ENCODE results near the gene HS3ST3B1.

Gene HS3ST3B1

GRCh38 chr17:14355556-14355955 lies 54.7 kb downstream of the HS3ST3B1 start:
- no peak for DNase-seq

DNA sequence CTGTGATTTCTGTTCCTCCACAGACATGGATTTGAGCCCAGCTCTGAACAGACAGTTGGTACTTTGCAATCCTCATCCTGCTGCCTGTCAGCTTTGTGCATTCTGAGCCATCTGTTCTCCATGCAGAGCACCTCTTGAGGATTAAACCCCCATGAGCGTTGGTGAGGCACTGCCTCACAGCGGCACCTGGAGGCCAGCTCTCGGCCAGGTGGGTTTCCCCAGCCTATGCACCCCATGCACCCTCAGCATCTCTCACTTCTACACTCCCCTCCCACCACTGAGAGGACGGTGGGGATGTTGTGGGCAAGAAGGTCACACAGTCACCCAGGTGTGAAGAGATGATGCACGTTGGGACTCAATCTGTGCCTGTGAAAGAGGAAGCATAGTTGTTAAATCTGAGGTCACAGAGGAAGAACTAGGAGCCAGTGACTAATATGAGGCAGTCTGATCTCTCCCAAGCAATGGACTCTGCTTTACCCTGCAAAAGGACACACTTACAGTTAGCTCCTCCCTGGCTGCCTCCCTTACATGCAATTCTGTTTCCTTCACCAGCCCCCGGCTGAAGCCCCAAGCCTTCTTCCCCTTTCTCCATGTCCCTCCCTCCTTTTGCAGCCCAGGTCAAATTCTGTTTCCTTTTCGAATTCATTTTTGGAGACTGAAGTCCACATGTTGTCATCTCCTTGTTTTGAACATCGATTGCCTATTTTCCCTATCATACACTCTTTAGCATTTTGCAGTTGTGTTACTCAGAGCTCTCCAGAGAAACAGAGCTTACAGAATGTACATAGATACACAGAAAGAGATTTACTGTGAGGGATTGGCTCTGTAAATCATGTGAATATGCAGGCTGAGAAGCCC lies 58.5 kb downstream of the HS3ST3B1 start:
- peak; percentile 72 to 79 for DNase-seq

- DNase-seq: no peak
Observed at GRCh38 chr17:14360856-14361255, 60.0 kb downstream of the HS3ST3B1 start.

DNA sequence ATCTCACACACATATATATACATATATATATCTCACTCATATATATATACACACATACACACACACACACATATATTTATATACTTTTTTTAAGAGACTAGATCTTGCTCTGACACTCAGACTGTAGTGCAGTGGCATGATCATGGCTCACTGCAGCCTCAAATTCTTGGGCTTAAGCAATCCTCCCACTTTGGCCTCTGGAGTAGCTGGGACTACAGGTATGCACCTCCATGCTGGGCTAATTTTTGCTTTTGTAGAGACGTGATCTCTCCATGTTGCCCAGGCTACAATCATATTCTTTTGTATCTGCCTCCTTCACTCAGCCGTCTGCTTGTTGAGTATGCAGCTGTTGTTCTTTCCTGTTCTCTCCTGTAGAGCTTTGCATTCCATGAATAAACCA lies 60.6 kb downstream of the HS3ST3B1 start:
- DNase-seq: no peak

DNA sequence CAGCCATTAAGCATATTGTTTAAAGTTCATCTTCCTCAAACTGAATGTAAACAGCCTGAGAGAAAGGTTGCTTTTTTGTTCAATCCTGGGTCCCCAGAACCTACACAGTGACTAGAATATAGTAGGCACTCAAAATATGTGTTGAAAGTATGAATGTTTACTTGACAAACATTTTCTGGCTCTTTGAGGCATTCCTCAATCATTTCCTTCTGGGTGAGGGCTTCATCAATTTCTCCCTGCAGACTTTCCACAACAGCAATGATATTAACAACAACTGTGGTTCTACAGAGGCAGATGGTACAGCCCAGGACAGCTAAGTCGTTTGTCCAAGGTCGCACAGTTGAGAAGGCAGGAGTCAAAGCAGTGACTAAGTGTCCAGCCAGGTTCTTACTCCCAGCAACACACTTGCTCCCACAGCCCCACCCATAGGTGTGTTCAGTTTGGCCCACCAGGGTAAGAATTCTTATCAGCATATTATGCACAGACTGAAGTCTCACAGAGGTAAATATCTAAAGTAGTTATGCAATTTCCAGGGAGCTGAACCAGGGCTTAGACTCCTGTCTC lies 61.1 kb downstream of the HS3ST3B1 start:
- DNase-seq: no peak

DNA sequence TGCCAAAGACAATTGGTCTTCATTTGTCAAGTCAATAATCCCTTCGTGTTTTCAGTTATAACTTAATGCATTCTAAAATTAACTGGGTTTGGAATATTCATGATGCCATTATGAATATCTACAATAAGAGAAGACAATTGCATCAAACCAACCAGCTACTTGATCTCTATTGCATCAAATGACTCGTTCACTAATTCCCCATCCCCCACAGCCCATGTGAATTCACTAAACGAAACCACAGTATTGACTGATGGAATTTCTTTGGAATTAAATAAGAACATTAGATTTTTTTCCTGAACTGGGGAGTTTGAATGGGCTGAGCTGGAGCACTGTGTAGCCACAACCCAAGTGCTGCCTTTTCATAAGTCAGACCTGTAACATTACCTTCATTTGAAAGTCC lies 65.3 kb downstream of the HS3ST3B1 start:
- no peak for DNase-seq

- no peak for DNase-seq
Observed at GRCh38 chr17:14372461-14372860, 71.6 kb downstream of the HS3ST3B1 start.

- DNase-seq: no peak
Observed at GRCh38 chr17:14372905-14373613, 72.2 kb downstream of the HS3ST3B1 start.

- no peak for DNase-seq
Observed at GRCh38 chr17:14373614-14374259, 72.9 kb downstream of the HS3ST3B1 start.

DNA sequence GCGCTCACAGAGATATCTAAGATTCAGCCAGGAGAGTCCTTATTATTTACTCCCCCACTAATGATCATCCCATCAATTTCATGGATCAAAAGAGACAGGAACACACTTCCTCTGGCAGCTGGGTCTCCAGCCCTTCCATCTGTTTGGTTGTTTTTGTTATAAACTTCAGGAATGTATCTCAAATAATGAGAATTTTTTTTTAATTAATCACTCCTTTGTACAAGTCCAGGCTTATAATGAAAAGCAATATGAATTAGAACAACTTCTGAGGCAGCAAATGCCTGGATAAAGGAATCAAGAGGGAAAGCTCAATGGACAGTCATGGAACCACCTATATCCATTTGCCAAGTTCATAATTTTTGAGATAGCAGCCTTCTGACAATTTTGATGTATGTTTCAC lies 73.4 kb downstream of the HS3ST3B1 start:
- no peak for DNase-seq

GRCh38 chr17:14376666-14377065 lies 75.8 kb downstream of the HS3ST3B1 start:
- DNase-seq: no peak

- no peak for DNase-seq
Observed at GRCh38 chr17:14381606-14382005, 80.7 kb downstream of the HS3ST3B1 start.

DNA sequence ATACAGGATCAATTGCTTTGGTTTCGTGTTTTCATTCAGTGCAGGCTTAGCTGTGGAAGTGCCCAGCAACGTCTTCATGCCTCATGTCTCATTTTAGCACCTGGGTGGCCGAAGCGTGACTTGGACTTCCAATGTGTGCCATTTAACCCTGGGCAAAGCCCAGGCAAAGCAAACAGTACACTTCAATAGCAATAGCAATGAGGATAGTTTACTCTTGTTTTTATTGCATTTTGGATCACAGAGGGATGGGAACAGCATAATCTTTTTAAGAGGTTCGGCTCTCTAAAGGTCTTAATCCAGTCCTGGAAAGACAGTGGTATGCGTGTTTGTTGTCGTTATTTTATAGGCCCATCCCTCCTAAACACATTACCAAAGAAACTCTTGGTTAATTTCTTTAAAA lies 86.2 kb downstream of the HS3ST3B1 start:
- no peak for DNase-seq

GRCh38 chr17:14389681-14390080 lies 88.8 kb downstream of the HS3ST3B1 start:
- DNase-seq: no peak

DNA sequence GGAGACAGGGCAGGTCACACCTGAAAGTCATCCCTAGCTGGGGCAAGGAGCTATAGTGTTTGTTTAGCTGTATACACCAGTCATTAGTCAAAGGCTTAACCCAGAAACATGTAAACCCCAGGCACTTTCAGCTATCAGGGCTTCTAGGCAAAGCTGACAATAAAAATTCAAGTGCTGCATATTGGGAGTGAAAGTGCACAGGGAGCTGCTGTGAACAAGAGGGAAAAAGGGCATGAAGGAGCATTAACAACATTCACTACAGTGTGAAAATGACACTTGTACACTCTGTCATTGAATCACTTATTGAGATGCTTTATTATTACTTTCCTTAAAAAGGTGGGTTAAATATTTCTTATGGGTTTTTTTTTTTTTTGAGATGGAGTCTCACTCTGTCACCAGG lies 92.8 kb downstream of the HS3ST3B1 start:
- no peak for DNase-seq

- no peak for DNase-seq
Observed at GRCh38 chr17:14395255-14395654, 94.4 kb downstream of the HS3ST3B1 start.

DNA sequence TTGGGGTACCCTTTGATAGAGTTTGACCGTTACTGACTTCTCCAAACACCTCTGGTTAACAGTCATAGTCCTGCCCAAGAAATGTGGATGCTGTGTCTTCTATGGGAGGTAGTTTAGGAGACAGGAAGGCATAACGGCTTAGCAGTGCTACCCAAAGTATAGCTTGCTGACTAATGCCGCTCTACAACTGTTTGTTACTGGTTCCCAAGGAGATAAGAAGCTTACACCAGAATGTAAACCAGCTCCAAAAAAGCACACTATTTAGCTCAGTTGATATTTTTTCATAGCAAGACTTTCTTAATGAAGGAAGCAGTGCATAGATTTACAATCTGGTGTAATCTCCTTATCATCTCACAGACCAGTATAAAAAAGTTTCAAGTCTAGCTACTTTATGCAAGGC lies 95.7 kb downstream of the HS3ST3B1 start:
- no peak for DNase-seq

GRCh38 chr17:14398766-14399165 lies 97.9 kb downstream of the HS3ST3B1 start:
- DNase-seq: no peak
